ENCODE results near the gene EPSTI1.

GRCh38 chr13:43006893-43007631 is 15.0 kb upstream of the EPSTI1 start:
- TF ChIP-seq ZNF70 (CRISPR knock-in tag; IDR thresholded peaks at IDR 0.05) (no peak), RARB (CRISPR knock-in tag; IDR thresholded peaks at IDR 0.05) (no peak), OSR1 (CRISPR knock-in tag; IDR thresholded peaks at IDR 0.05) (no peak)

All from SK-N-SH treated with all-trans-retinoic acid at 6 μM for 48 hours (cell line).